ENCODE measurements around the gene SDS. TPM values are rescaled to one million over a fixed set of nuclear protein-coding genes. Genes with fewer than 3 reads are reported as not detected.

The SDS gene
- total and polyA plus RNA-seq, 2 of the 8 experiments (the other 6 are each of a cell fraction or from before 2014, with no cell fraction given): 0.21 TPM; not detected in 1

GRCh38 chr12:113422030-113422885 lies 18.6 kb upstream of the SDS start, which contains the start of gene SDSL (continued):
- TF ChIP-seq, protein P1, sequence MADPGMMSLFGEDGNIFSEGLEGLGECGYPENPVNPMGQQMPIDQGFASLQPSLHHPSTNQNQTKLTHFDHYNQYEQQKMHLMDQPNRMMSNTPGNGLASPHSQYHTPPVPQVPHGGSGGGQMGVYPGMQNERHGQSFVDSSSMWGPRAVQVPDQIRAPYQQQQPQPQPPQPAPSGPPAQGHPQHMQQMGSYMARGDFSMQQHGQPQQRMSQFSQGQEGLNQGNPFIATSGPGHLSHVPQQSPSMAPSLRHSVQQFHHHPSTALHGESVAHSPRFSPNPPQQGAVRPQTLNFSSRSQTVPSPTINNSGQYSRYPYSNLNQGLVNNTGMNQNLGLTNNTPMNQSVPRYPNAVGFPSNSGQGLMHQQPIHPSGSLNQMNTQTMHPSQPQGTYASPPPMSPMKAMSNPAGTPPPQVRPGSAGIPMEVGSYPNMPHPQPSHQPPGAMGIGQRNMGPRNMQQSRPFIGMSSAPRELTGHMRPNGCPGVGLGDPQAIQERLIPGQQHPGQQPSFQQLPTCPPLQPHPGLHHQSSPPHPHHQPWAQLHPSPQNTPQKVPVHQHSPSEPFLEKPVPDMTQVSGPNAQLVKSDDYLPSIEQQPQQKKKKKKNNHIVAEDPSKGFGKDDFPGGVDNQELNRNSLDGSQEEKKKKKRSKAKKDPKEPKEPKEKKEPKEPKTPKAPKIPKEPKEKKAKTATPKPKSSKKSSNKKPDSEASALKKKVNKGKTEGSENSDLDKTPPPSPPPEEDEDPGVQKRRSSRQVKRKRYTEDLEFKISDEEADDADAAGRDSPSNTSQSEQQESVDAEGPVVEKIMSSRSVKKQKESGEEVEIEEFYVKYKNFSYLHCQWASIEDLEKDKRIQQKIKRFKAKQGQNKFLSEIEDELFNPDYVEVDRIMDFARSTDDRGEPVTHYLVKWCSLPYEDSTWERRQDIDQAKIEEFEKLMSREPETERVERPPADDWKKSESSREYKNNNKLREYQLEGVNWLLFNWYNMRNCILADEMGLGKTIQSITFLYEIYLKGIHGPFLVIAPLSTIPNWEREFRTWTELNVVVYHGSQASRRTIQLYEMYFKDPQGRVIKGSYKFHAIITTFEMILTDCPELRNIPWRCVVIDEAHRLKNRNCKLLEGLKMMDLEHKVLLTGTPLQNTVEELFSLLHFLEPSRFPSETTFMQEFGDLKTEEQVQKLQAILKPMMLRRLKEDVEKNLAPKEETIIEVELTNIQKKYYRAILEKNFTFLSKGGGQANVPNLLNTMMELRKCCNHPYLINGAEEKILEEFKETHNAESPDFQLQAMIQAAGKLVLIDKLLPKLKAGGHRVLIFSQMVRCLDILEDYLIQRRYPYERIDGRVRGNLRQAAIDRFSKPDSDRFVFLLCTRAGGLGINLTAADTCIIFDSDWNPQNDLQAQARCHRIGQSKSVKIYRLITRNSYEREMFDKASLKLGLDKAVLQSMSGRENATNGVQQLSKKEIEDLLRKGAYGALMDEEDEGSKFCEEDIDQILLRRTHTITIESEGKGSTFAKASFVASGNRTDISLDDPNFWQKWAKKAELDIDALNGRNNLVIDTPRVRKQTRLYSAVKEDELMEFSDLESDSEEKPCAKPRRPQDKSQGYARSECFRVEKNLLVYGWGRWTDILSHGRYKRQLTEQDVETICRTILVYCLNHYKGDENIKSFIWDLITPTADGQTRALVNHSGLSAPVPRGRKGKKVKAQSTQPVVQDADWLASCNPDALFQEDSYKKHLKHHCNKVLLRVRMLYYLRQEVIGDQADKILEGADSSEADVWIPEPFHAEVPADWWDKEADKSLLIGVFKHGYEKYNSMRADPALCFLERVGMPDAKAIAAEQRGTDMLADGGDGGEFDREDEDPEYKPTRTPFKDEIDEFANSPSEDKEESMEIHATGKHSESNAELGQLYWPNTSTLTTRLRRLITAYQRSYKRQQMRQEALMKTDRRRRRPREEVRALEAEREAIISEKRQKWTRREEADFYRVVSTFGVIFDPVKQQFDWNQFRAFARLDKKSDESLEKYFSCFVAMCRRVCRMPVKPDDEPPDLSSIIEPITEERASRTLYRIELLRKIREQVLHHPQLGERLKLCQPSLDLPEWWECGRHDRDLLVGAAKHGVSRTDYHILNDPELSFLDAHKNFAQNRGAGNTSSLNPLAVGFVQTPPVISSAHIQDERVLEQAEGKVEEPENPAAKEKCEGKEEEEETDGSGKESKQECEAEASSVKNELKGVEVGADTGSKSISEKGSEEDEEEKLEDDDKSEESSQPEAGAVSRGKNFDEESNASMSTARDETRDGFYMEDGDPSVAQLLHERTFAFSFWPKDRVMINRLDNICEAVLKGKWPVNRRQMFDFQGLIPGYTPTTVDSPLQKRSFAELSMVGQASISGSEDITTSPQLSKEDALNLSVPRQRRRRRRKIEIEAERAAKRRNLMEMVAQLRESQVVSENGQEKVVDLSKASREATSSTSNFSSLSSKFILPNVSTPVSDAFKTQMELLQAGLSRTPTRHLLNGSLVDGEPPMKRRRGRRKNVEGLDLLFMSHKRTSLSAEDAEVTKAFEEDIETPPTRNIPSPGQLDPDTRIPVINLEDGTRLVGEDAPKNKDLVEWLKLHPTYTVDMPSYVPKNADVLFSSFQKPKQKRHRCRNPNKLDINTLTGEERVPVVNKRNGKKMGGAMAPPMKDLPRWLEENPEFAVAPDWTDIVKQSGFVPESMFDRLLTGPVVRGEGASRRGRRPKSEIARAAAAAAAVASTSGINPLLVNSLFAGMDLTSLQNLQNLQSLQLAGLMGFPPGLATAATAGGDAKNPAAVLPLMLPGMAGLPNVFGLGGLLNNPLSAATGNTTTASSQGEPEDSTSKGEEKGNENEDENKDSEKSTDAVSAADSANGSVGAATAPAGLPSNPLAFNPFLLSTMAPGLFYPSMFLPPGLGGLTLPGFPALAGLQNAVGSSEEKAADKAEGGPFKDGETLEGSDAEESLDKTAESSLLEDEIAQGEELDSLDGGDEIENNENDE (IDR thresholded peaks at IDR 0.05; ENCODE audit: insufficient replicate concordance, low read length): no peak
- TF ChIP-seq CTBP2 (IDR thresholded peaks at IDR 0.05; ENCODE audit: borderline replicate concordance, insufficient read depth, insufficient read length, low read length): no peak
- no peak for TF ChIP-seq NRF1 (IDR thresholded peaks at IDR 0.05; ENCODE audit: low read depth, low read length)
- no peak for TF ChIP-seq RNF2 (IDR thresholded peaks at IDR 0.05; ENCODE audit: borderline replicate concordance, low read depth, low read length, missing control alignments, poor library complexity, severe bottlenecking)
- TF ChIP-seq, protein P2, sequence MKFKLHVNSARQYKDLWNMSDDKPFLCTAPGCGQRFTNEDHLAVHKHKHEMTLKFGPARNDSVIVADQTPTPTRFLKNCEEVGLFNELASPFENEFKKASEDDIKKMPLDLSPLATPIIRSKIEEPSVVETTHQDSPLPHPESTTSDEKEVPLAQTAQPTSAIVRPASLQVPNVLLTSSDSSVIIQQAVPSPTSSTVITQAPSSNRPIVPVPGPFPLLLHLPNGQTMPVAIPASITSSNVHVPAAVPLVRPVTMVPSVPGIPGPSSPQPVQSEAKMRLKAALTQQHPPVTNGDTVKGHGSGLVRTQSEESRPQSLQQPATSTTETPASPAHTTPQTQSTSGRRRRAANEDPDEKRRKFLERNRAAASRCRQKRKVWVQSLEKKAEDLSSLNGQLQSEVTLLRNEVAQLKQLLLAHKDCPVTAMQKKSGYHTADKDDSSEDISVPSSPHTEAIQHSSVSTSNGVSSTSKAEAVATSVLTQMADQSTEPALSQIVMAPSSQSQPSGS (IDR thresholded peaks at IDR 0.05; ENCODE audit: low read length): no peak
- peak; percentile 60; the same call in 1 of the 2 replicates for TF ChIP-seq TAF1 (IDR thresholded peaks at IDR 0.05; ENCODE audit: low read depth, low read length)
- no peak for TF ChIP-seq KDM1A (IDR thresholded peaks at IDR 0.05; ENCODE audit: borderline replicate concordance, low read length)
